GM15510 (cell line): Measurements from ENCODE around the gene SDK1.

Experiments
- POLR2A ChIP-seq: IDR thresholded peaks from 3 replicates; pipeline ENCODE4 v1.6.1; 2011; ENCODE audit warnings: borderline replicate concordance; ENCODE audit not compliant: insufficient read length; ENCODE audit errors: extremely low read depth

The SDK1 gene

GRCh38 chr7:3914051-3914775, 613.2 kb downstream of the SDK1 start:
- no peak for TF ChIP-seq POLR2A

- no peak for TF ChIP-seq POLR2A
Observed at GRCh38 chr7:3915337-3915878, 614.4 kb downstream of the SDK1 start.

DNA sequence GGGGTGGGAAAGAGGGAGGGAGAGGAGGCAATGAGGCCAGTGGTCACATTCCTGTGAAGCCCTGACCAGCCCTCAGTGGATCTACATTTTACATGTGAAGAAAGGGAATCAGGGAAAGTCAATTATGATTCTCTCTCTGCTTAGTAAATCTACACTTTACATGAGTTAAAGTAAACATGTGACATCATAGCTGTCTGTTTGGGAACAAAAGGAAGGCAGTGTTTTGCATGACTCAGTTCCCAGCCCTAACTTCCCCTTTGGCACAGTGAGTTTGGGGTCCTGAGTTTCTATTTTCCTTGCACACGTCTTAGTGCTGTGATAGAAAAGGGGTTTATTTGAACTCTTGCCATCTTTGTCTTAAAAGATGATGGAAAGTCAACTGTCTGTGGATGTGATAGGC, 615.1 kb downstream of the SDK1 start:
- no peak for TF ChIP-seq POLR2A

DNA sequence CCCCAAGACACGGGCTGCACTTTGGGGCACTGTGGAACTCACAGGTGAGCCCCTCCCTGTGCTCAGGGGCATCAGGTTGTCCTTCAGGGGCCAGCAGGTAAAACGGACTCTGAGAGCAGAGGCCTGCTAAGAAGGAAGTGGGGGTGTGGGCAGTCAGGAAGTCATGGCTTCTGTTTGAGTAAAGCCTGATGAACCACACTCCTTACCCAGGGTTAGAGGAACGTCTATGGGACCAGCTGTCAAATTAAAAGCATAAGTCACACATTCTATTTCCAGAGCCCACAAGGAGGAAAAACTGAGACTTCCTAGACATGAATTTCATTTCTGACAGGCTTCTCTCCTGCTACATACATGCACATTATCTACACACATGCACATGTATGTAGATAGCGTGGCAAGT, 616.4 kb downstream of the SDK1 start:
- TF ChIP-seq POLR2A: no peak

- TF ChIP-seq POLR2A: no peak
Observed at GRCh38 chr7:3918576-3918975, 617.5 kb downstream of the SDK1 start.

DNA sequence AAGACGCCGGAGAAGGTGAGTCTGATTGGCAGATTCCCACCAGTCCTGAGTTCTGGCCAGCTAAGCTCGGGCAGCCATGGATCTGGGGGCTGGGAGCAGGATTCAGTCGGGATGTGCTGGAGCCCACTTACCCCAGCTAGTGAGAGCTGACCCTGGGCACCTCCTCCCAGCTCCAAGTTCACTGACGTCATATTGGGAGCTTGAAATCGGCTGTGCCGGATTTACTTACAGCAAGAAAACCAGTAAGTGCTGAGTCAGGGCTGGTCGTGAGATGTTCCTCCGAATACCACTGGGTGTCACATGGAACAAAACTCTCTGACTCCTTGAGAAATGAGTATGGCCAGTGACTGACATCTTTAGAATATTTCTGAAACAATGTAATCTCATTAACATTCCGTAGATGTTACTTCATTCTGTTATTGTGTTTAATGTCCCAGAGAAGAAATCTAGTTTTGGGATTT, 621.2 kb downstream of the SDK1 start:
- TF ChIP-seq POLR2A: no peak

DNA sequence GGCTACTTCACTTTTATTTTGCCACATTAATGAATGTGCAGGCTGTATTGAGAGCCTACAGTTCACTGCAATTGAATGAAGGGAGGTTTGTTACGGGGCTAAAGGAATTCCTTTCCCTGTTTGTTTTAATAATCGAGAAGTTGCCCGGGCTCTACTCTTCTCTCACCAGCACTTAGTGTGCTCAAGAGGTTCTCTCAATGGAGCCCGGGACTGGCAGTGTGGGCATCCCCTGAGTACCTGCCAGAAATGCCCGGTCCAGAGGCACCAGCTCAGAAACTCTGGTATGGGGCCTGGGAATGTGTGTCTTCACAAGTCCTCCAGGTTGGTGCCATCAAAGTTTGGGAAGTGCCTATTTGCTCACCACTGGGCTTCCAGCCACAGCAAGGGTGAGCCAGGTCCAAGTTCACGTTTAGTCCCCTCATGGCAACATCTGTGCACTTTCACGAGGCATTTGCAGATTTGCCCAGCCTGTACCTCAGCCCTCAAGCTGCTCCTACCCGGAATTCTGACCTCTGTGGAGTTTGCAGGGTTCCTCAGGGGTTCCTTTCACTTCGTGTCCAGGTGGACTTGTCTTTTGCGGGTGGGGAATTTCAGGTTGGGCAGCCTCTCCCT, 622.4 kb downstream of the SDK1 start:
- TF ChIP-seq POLR2A: no peak

DNA sequence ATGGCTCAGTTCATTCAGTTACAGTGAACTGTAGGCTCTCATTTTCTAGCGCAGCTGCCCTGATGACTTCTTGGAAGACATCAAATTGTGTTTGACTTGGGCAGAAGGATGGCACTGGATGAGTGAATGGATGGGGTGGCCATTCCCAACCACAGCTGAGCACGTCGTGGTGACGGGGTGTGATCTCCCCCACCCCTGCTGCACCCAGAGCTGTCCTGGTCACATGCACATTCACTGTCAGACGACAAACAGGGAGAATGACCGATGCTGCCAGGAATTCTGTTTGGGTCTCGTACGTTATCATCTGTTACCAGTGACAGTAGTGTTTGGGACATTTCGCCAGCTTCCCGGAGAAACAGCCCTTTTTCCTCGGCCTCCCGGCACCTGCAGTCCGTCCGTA, 623.2 kb downstream of the SDK1 start:
- TF ChIP-seq POLR2A: no peak

DNA sequence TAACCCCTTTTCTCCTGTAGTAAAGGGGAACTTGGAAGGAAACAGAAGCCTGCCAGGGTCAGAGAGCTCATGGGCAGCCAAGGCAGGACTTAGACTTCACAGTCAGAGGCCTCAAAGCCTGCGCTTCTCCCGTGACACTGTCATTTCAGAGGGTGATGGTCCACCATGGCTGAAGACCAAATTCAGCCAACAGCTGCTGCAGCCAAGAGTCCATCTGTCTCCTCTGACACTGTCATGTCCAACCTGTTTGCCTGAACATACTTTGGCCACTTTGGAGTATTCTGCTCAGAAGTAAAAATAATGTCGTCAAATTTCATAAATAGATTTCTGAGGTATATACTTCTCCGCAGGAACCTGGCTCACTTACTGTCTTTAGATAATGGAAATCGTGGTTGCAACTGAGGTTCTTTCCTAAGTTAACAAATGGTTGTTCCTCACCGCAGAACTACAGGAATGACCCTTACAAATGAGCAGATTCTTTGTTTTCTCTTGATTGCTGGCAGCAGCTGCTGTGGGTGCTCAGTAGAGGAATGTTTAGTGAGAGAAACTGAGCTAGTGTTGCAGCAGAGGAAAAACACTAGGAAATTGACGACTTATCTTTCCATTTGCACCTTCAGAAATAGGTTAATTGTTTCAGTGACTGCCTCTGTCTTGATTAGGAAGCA, 626.5 kb downstream of the SDK1 start:
- no peak for TF ChIP-seq POLR2A

GRCh38 chr7:3928727-3929515, 627.9 kb downstream of the SDK1 start:
- no peak for TF ChIP-seq POLR2A

GRCh38 chr7:3931843-3932242, 630.8 kb downstream of the SDK1 start:
- TF ChIP-seq POLR2A: no peak

DNA sequence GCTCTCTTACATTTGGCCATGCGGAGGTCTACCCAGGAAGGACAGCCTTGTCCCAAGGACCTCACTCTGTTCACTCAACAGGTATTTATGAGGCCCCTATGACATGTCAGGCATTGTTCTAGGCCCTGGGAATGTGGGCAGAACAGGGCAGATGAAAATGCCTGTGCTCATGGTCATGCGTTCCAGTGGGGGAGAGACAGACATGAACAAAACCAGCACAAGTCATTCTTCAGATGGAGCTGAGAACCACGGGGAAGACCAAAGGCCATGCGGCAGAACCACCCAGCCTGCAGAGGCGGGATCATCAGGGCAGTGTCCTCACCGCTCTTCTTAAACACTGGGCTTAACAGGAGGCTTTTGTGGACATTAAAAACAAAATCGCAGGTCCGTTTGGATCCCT, 636.1 kb downstream of the SDK1 start:
- TF ChIP-seq POLR2A: no peak

DNA sequence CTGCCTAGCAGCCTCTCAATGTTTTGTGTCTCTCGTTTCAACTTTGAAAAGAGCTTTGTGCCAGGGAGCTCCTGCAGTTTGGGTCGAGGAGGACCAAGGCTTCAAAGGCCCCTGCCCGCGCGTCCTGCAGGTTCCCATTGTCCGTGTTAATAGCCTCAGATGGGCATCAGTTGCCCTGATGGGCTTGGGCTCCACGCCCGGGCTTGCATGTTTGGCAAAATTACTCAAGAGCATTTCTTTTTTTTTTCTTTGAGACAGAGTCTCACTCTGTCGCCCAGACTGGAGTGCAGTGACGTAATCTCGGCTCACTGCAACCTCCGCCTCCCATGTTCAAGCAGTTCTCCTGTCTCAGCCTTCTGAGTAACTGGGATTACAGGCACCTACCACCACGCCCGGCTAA, 636.6 kb downstream of the SDK1 start:
- TF ChIP-seq POLR2A: no peak

- TF ChIP-seq POLR2A: no peak
Observed at GRCh38 chr7:3942276-3942675, 641.2 kb downstream of the SDK1 start.
